Measurements from ENCODE around the gene CRTC1. TPM values are rescaled to one million over a fixed set of nuclear protein-coding genes. Genes with fewer than 3 reads are reported as not detected.

The CRTC1 gene
- total RNA-seq, 4 donors from 2014 or later = 2.8 to 6.5 (median 5.6) TPM

GRCh38 chr19:18666317-18666716 is 17.2 kb upstream of the CRTC1 start:
- TF ChIP-seq CTCF (IDR thresholded peaks at IDR 0.05) = no peak
- ATAC-seq (ENCODE audit: low FRiP score) (no peak), DNase-seq (ENCODE audit: low spot score) (no peak)

GRCh38 chr19:18666784-18667183 is 16.7 kb upstream of the CRTC1 start:
- no peak for TF ChIP-seq CTCF (IDR thresholded peaks at IDR 0.05)
- no peak for ATAC-seq (ENCODE audit: low FRiP score)

GRCh38 chr19:18667531-18668251 is 15.8 kb upstream of the CRTC1 start:
- ATAC-seq (ENCODE audit: low FRiP score) = no peak
- TF ChIP-seq CTCF (IDR thresholded peaks at IDR 0.05) = no peak
- DNase-seq (ENCODE audit: low spot score) = no peak

More at GRCh38 chr19:18666784-18667183, 16.7 kb upstream of the CRTC1 start:
- no peak for DNase-seq (ENCODE audit: low spot score)

- ATAC-seq (ENCODE audit: low FRiP score) = no peak
- no peak for TF ChIP-seq CTCF (IDR thresholded peaks at IDR 0.05)
- DNase-seq (ENCODE audit: low spot score) = no peak
These were observed 15.2 kb upstream of the CRTC1 start for GRCh38 chr19:18668252-18668631.

GRCh38 chr19:18668744-18669523 is 14.5 kb upstream of the CRTC1 start:
- DNase-seq (ENCODE audit: low spot score) (no peak), ATAC-seq (ENCODE audit: low FRiP score) (no peak)
- TF ChIP-seq CTCF (IDR thresholded peaks at IDR 0.05) = no peak

GRCh38 chr19:18669524-18669817 is 14.0 kb upstream of the CRTC1 start:
- DNase-seq (ENCODE audit: low spot score) = no peak
- ATAC-seq (ENCODE audit: low FRiP score) = no peak
- TF ChIP-seq CTCF (IDR thresholded peaks at IDR 0.05) = no peak

GRCh38 chr19:18669883-18670282 is 13.6 kb upstream of the CRTC1 start:
- ATAC-seq (ENCODE audit: low FRiP score) = no peak
- TF ChIP-seq CTCF (IDR thresholded peaks at IDR 0.05) = no peak
- DNase-seq (ENCODE audit: low spot score) = no peak

Data from omental fat pad (tissue), 4 donors.